DMS153 treated with DMSO at 0.1 percent for 48 hours (cell line): ENCODE data around the gene GRK2.

Experiments used
- DNase-seq: peaks from one replicate; lab custom pipeline; 2025; ENCODE audit not compliant: unreplicated experiment; lab: John Stamatoyannopoulos, UW

Gene GRK2

DNA sequence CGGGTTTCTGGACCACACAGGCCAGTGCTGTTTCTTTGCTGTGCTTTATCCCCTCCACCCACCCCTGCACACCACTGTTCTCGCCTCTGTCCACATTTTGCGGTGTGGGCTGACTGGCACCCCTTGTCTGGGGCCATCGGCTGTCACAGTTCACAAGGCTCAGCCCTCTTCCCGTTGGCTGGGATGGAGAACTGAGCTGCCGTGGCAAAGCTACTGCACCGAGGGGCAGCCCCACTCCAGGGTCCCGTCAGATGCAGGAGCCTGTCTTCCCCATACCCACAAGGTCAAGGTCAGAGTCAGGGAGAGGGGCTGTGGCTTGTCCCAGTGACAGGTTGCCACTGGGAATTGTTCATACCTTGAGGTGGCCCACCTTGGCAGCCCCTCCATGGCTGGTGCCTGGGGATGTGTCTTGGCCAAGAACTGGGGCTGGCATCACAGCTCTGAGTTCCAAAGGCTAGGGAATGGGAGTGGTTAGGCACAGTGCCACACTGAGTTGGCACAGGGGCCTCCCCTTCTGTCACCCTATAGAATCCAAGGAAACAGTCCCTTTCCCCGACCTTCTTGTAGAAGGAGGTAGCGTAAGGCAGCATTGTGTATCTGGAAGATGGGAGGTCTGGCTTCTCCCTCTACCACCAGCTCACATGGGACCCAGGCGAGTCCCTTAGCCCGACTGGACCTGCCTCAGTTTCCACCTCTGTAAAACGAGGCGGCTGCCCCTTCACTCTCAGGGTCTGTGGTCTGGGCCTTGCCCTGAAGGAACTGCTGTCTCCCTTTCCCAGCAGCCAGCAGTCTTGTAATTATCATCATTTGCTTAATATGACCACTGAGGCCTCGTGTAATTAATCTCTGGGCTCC is 3.4 kb downstream of the GRK2 start:
- no peak for DNase-seq

DNA sequence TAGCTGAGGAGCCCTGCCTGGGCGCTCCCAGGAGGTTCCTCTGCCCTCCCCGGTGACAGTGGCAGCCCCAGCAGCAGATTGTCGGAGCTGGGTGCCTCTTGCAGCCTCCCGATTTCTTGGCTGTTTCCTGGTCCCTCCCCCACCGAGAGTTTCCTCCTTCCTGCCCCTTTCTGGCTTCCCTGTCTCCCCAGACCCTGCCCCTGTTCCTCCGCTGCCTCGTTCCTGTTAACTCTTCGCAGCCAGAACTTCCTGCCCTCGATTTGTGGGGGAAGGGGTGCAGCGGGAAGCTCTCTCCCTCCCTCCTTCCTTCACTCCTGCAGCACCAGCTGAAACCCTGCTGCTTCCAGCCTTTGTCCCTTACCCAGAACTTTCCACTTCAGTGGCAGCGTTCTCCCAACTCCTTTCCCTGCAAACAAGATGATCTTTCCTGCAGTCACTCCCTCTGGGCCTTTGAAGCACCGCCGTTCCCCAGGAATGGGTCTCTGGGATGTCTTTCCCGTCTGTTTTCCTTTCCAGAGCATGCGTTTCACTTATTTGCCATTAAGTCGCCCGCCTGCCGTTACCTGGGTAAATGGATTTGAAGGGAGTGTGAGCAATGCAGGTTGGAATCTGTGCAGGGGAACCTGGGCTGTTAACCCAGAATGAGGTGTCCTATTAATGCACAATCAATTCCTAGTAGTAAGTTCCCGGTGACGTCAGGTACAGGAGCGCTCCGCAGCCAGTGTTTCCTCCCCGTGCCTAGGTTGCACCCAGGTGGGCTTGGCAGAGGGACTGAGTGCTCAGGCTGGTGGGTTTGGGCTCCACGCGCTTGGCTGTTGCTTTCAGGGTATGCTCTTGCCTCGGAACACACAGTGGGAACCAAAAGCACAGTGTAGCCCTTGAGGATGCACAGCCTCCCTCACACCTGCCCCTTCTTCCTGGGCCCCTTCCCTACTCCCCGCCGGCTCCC is 4.3 kb downstream of the GRK2 start:
- no peak for DNase-seq

DNA sequence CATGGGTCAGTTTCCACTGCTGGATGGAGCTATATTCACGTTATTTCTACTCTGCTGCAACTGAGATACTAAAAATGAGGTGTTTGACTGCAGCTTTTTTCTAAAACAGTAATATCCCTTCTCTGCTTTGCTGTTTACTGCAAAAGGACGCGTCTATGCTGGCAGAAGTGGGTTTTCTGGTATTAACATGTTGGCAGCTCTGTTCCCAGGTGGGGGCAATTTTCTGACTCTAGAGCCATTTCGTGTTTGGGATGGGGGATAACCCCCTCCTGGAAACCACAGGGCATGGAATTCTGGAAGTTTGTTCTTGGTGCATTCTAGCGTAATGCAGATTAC is 4.9 kb downstream of the GRK2 start:
- no peak for DNase-seq

- peak; percentile 90 for DNase-seq
Observed at GRCh38 chr11:67271541-67272284, 5.4 kb downstream of the GRK2 start.

DNA sequence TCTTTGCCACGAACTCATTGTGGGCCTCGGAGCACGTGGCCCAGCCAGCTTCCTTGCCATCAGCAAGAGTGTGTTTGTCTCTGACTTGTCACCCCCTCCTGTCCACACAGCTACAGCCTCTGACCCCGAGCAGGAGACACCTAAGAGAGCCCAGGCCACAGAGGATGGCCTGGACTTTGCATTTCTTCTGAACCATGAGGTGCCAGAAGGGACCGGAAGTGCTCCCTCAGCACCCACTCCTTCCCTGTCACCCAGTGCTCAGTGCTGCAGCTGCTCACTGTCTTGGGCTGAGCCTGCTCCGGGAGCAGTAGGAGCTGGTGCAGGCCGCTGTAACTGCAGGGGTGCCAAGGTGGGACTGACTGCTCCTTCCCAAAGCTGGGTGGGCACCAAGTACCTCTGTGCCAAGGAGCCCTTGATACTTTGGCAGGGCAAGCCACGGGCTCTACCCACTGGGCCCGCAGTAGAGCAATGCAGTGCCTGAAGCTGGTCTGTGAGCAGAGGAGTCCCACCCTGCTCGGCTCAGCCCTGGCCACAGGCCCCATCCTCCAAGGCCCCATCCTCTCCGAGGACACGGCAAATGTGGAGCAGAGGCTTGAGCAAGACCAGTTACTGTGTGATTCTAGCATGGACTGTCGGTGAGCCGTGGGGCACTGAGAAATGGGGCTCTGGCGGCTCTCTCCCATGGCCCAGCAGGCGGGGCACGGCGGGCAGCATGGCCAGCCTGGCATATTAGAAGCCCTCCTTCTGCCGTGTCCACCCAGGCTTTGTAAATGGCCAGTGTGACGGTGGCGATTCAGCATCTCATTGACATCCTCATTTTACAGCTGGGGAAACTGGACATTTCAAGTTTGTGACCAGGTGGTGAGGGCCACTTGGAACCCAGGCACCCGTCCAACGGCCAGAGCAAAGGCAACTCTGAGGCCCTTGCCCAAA is 6.3 kb downstream of the GRK2 start:
- DNase-seq, result no peak

DNA sequence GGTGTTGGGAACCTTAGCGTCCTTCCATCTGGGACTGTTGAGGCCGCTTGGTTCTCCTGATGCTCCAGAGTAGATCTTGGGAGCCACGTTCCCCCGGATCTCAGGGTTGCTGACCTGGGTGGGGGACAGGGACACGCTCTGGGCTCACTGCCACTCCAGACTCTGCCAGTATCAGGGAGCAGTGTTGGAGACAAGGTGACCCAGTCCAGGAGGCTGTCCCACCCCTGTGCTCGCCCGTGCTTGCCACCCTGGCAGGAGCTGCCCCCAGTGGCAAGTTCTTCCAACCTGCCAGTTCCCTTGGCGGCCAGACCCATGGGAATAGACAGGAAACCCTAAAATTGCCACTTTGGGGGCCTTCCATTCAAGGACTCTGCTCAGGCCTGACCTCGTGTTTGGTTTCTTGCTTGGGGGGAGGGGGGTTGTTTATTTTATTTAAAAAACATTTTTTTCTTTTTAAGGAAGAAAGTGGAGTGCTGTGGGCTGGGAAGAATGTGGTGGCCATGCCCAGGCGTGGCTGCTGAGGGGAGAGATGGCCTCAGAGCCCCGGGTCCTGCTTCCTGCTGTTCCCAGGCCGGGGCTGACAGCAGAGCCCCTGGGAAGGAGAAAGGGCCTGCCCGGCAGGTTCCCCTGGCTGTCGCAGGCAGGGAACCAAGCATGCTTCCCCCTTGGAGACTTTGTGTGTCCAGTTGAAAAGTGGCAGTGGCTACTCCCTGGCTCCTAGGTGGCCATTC is 7.2 kb downstream of the GRK2 start:
- DNase-seq, result no peak

DNA sequence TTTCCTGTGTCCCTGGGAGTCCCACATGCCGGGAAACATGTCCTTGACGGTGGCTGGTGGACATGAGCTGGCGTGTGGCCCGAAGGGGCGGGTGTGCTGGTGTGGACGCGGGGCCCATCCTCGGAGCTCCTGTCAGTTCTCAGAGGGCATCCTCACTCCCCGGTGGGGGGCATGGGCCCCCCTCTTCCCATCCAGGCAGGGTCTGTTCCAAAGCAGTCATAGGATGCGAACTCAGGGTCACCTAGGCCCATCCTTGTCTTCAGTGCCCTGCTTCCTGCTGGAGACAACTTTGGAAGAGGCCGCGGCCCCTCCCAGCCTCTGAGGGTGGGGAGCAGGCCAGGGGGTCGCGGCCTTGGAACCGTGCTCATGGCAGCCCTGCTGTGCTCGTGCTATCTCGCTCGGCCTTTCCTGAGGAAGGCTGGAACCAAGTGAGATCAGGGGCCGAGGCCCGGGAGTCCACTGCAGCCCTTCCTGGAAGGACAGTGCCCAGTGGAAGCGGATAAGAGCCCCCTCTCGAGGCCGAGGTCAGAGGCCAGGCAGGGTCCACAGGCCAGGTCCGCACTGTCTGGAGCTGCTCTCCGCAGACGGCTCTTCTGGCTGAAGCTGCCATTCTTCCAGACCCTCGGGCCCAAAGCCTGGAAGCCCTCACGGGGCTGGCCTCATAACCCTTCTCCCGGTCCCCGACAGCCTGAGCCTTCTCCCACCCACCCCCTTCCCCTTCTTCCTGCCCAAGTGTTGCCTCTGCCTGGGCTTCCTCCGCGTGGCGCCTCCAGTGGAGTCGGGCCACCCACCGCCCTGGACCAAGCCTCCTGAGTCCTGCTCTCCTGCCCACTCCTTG is 8.7 kb downstream of the GRK2 start:
- no peak for DNase-seq

DNA sequence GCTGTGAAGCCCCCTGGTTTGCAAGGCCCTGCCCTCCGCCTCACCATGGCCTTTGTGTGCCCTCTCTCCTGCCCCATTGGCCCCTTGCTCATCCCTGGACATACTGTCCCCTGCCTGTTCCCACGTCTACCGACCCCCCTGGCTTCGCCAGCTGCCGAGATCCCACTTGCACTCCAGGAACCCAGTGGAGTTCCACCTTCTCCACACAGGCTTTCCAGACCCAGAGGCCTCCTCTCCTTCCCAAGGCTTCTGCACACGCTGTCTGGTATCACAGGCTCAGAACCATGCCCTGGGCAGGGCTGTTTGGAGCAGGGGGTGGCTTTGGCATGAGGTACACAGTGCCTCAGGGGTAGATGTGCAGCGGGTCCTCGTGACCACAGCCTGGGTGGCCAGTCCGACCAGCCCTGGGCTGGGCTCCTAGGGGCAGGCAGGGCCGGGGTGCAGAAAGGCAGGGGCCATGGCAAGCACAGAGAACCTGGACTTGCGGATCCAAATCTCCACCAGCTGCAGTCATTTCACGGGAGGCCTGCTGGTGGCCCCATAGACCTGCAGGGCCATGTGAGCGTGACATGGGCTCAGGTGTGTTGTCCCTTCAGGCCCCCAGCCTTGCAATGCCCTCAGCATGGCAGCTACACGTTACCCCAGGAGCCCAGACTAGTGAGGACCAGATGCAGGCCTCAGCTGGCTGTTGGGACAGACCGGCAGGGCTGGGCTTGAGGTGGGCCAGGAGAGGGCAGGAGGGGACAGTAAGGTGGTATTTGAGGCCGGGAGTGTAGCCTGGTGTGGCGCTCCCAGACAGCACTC is 9.5 kb downstream of the GRK2 start:
- DNase-seq, result no peak

DNA sequence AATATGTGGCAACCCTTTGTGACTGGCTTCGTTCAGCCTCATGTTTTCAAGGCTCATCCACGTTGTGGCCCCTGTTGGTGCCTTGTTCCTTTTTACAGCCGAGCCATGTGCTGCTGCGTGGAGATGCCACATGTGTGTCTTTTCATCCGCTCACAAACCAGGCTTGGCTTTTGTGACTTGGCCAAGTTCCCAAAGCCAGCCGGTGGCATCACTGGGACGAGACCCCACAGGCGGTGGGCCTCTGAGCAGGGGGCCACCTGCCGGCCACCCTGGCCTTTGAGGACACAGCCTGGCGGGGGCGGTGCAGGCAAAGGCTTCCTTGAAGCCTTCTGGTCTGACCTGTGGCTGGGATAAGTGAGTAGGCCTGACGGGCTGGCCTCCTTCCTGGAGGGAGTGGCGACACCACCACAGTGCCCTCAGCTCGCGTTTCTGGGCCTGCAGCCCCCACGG is 10.5 kb downstream of the GRK2 start:
- DNase-seq, result no peak

DNA sequence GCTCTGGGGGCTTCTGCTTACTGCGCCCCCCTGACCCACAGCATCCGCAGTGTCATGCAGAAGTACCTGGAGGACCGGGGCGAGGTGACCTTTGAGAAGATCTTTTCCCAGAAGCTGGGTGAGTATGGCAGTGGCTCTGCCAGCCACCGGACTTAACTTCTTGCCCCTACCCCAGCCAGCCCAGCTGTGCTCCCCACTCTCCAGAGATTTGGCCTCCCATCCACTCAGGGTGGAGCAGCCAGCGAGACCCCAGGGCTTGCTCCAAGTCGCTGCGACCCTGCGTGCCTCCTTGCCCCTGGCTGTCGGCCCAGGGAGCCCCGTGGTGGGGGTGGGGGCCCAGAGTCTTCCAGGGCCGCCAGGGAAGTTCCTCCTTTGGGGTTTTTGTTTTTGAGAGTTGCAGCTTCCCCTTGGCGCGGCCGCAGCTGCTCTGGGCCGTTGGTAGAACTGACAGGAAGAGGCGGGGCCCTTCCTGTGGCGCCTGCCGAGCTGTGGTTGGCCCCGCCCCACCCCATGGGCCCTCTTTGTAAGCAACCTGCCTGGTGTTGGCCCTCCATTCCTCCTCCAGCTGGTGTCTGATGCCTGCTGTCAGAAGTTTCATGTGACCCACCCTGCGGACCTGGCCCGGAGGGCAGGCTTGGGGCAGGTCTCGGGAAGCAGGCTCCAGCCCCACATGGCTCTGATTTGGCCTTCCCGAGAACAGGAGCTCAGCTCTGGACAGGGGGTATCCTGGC is 11.1 kb downstream of the GRK2 start:
- DNase-seq, result peak; percentile 89

- DNase-seq, result no peak
Observed at GRCh38 chr11:67278135-67278938, 12.1 kb downstream of the GRK2 start.

GRCh38 chr11:67278939-67279588 is 12.8 kb downstream of the GRK2 start:
- DNase-seq, result no peak

- DNase-seq, result no peak
Observed at GRCh38 chr11:67279589-67280340, 13.5 kb downstream of the GRK2 start.

- DNase-seq, result no peak
Observed at GRCh38 chr11:67280341-67280787, 14.1 kb downstream of the GRK2 start.
